Inflammatory macrophage treated with lipopolysaccharide for 4 hours (primary cell): Measurements from ENCODE around the gene SPATS2L.

Experiments used
- DNase-seq: peaks from one replicate; pipeline ENCODE4 v3.0.0-alpha.2; 2020

Gene SPATS2L

GRCh38 chr2:200523158-200523557 is 216.7 kb downstream of the SPATS2L start:
- no peak for DNase-seq

DNA sequence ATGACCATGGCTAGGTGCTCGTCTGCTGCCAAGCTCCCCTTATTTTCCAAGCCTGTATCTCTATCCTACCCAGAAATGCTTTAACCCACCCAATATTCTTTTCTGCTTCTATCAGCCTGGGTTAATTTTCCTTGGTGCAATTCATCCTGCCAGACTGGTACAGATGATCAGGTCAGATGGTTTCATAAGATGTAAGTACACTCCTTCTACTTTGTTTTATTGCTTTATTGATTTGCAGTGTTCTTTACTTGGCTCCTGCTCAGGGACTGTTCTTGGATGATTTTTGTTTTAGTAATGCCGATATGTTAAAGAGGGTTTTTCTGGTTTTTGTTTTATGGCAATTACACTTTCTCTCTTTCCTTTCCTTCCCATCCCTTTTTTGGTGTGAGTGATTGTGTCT is 217.1 kb downstream of the SPATS2L start:
- DNase-seq = no peak

DNA sequence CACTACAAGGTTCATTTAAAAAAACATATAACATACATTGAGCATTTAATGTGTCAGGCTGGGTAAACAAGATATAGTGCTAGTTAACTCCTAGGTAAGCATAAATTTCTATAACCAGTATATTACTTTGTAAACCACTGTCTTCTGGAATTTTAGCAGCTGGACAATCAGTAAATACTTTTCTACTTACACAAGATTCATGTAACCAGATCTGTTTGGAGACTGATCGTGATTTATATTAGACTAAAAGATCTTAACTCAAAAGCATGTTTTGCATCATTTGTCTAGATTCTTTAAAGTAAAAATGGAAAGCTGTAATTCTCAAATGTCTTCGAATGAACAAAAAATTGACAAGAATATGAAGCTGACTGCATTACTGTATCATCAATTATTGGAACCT is 218.6 kb downstream of the SPATS2L start:
- no peak for DNase-seq

- DNase-seq = no peak
Measured at GRCh38 chr2:200525551-200525881, 219.0 kb downstream of the SPATS2L start.

DNA sequence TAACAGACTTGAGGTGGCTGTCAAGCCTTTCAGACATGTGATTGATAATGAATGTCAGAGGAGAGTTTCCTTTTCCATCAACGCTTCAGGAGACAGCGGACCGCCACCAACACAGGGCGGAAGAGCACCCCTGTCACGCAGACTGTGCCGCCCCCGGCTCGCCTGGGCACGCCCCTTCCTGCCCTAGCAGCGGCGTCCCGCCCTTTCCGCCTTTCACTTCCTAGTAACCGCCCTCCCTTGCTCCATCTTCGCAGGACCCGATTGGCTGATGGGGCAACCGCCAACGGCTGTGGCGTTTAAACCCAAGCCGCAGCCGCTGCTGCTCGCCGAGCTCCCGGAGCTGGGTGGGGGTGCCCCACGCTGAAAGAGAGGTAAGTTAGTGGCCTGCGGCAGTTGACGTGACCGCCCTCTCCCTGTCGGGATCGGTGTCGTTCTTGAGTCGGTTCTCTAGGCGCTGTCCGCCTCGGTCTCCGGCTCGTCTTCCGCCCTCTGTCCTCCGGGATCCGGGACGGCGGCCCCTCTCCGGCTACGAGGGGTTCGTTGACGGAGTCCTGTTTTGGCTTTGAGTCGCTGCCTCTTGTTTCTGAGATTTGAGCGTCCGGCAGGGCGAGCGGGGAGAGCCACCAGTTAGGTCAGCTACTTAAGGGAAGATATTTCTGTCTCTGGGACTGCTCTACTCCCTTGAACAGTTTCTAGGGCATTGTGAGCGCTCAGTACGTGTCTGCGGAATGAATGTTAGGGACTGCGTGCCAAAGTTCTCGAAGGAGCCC is 219.6 kb downstream of the SPATS2L start, which contains the start of gene SGO2:
TSS of gene SGO2 (plus strand) at position 326 of the 770 bp plus-strand sequence. CDS start 6,769 bp downstream, outside the sequence.
- DNase-seq = peak; percentile 97

DNA sequence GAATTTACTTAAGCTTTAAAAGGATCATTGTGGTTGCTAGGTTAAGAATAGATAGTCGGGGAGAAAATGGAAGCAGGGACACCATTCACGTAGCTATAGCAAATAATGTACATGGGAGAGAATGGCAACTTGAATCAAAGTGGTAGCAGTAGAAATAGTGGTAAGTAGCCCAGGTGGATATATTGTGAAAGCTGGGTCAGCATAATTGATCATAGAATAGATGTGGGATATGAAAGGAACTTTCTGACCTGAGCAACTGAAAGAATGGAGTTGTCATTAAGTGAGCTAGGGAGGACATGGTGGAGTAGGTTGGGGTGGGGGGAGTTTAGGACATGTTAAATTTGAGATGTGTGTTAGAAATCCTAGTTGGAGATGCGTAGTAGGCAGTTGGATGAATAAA is 221.7 kb downstream of the SPATS2L start:
- no peak for DNase-seq
